Measurements from ENCODE around the gene SSR1. TPM values are rescaled to one million over a fixed set of nuclear protein-coding genes. Genes with fewer than 3 reads are reported as not detected.
"Not testable (repeated sequence)": the region's sequence is repeated elsewhere in the genome, so short reads cannot be mapped to it uniquely, and the experiment has no call there.

Gene SSR1
- total RNA-seq (2022) = 318 and 396 TPM in 2 replicates
- percentile 96 among the genes with signal in this experiment for Bru-seq, nascent RNA
- percentile 99 among the genes with signal in this experiment for BruChase-seq, experiment 1, labeled RNA remaining after a 6-hour chase
- percentile 99 among the genes with signal in this experiment for BruChase-seq, experiment 2, labeled RNA remaining after a 2-hour chase
- long read RNA-seq, full-length matches to known transcripts = 693 of 898 reads
- long read RNA-seq, partial matches to known transcripts = 116 of 898 reads
- long read RNA-seq, other reads (novel, unspliced or antisense) = 89 of 898 reads

DNA sequence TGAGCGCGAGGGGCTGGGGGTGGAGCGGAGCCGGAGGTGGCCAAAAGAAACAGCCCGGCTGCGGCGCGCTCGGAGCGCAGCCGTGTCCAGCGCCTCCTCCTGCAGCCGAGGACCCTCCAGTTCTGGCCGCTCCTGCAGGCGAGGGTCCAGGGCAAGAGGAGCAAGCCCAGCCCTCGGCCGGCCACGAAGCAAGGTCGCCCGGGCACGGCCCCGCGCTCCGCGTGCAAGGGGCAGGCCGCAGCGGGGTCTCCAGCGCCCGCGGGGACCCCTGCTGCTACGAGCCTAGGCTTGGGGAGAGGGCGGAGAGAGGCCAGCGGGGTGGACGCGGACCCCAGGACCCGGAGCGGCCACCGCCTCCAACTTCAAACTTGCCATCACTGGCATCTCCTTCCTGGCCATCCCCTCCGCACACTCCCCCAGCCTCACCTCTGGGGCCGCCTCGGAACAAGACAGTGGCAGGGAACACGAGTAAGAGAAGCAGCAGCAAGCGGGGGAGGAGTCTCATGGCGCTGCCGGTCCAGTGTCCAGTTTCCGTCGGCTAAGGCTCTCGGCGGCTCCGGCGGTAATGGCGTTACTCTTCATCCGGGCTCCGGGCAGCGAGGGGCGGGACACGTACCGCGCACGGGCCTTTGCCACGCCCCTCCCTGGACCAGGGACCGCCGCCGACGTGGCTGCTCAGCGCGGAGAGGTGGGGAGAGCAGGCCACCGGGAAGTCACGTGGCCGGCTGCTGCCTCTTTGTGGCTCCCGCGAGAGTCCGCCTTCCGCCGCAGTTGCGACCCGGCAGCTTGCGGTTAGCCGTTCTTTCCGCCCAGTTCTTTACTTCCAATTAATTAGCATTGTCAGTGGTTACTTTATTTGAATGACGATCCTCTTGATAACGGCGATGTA is at the start of gene SSR1:
TSS of gene SSR1 (minus strand) at position 584 of the 889 bp plus-strand sequence. CDS start at position 505, 79 bp downstream.
- BruUV-seq (replicated peaks) = no TSS peak

DNA sequence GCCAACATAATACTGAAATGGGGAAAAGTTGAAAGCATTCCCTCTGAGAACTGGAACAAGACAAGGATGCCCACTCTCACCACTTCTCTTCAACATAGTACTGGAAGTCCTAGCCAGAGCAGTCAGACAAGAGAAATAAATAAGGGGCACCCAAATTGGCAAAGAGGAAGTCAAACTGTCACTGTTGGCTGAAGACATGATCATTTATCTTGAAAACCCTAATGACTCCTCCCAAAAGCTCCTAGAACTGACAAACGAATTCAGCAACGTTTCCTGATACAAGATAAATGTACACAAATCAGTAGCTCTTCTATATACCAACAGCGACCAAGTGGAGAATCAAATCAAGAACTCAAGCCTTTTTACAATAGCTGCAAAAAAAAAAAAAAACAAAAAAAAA is 38.9 kb upstream of the SSR1 start:
- H3K4me1 Mint-ChIP-seq (ENCODE audit: insufficient read depth, unreplicated experiment); CTCF ChIA-PET; BruUV-seq (replicated peaks); H3K36me3 Mint-ChIP-seq (ENCODE audit: insufficient read depth, unreplicated experiment); H3K27me3 Mint-ChIP-seq (ENCODE audit: insufficient read depth, unreplicated experiment); H3K27ac Mint-ChIP-seq (ENCODE audit: low read depth, unreplicated experiment); intact Hi-C loops (cut with micrococcal nuclease); DNase-seq (ENCODE audit: unreplicated experiment); POLR2A ChIA-PET; H3K4me3 Mint-ChIP-seq (ENCODE audit: unreplicated experiment); H3K9me3 Mint-ChIP-seq (ENCODE audit: unreplicated experiment): not testable (repeated sequence)

More for the DNA sequence above, at the start of gene SSR1:
- Mint-ChIP-seq H3K4me3 (ENCODE audit: unreplicated experiment) (peak within 1 kb of the TSS; percentile 91), H3K27me3 (ENCODE audit: insufficient read depth, unreplicated experiment) (no peaks in the 10 kb centered on the region), H3K4me1 (ENCODE audit: insufficient read depth, unreplicated experiment) (peaks cover 16% of the 10 kb centered on the region), H3K9me3 (ENCODE audit: unreplicated experiment) (no peaks in the 10 kb centered on the region), H3K27ac (ENCODE audit: low read depth, unreplicated experiment) (peak within 1 kb of the TSS; percentile 83), H3K36me3 (ENCODE audit: insufficient read depth, unreplicated experiment) (peaks cover 27% of the 10 kb centered on the region)
- TF ChIP-seq, protein P1, sequence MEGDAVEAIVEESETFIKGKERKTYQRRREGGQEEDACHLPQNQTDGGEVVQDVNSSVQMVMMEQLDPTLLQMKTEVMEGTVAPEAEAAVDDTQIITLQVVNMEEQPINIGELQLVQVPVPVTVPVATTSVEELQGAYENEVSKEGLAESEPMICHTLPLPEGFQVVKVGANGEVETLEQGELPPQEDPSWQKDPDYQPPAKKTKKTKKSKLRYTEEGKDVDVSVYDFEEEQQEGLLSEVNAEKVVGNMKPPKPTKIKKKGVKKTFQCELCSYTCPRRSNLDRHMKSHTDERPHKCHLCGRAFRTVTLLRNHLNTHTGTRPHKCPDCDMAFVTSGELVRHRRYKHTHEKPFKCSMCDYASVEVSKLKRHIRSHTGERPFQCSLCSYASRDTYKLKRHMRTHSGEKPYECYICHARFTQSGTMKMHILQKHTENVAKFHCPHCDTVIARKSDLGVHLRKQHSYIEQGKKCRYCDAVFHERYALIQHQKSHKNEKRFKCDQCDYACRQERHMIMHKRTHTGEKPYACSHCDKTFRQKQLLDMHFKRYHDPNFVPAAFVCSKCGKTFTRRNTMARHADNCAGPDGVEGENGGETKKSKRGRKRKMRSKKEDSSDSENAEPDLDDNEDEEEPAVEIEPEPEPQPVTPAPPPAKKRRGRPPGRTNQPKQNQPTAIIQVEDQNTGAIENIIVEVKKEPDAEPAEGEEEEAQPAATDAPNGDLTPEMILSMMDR (IDR thresholded peaks at IDR 0.05; ENCODE audit: unreplicated experiment) = no peak
- intact Hi-C loops (cut with micrococcal nuclease) = loop anchor here (1.0 to 5.0 kb wide), 3 partner anchors 34 to 229 kb away; partner anchors contain the start of genes CAGE1, DSP and RIOK1
- ChIA-PET POLR2A (interaction anchor here (0.6 to 5.7 kb wide), 35 partner anchors 11 to 302 kb away, joined by 3 to 114 read pairs (median 4); partner anchors contain the start of genes CAGE1, DSP, RIOK1 and SNRNP48), CTCF (interaction anchor here (0.6 to 2.4 kb wide), 3 partner anchors 78 to 501 kb away, joined by 3 to 14 read pairs (median 4); partner anchors contain the start of gene RIOK1)
- DNase-seq (ENCODE audit: unreplicated experiment) = peak; percentile 96

DNA sequence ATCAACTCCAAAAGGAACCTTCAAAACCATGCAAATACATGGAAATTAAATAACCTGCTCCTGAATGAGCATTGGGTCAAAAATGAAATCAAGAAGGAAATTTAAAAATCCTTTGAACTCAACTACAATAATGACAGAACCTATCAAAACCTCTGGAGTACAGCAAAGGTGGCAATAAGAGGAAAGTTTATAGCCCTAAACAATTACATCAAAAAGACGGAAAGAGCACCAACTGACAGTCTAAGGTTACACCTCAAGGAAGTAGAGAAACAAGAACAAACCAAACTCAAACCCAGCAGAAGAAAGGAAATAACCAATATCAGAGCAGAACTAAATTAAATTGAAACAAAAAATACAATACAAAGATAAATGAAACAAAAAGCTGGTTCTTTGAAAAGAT is 37.6 kb upstream of the SSR1 start:
- H3K27me3 Mint-ChIP-seq (ENCODE audit: insufficient read depth, unreplicated experiment); CTCF ChIA-PET; POLR2A ChIA-PET; H3K9me3 Mint-ChIP-seq (ENCODE audit: unreplicated experiment); H3K4me3 Mint-ChIP-seq (ENCODE audit: unreplicated experiment); H3K27ac Mint-ChIP-seq (ENCODE audit: low read depth, unreplicated experiment); H3K4me1 Mint-ChIP-seq (ENCODE audit: insufficient read depth, unreplicated experiment); intact Hi-C loops (cut with micrococcal nuclease); H3K36me3 Mint-ChIP-seq (ENCODE audit: insufficient read depth, unreplicated experiment); DNase-seq (ENCODE audit: unreplicated experiment); BruUV-seq (replicated peaks): not testable (repeated sequence)

DNA sequence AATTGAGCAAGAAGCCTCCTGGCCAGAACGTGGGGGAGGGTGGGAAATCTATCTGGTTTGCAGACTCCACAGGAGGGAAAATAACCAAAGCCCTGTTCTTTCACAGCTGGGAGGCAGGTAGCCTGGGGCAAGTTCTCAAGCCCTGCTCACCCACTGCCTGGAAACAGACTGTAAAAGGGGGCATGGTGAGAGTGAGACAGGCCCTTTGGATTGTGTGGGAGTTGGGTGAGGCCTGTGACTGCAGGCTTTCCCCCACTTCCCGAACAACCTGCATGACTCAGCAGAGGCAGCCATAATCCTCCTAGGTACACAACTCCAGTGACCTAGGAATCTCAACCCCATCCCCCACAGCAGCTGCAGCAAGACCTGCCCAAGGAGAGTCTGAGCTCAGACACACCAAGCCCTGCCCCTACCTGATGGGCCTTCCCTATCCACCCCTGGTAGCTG is 34.6 kb upstream of the SSR1 start:
- not testable (repeated sequence) for H3K27me3 Mint-ChIP-seq (ENCODE audit: insufficient read depth, unreplicated experiment); BruUV-seq (replicated peaks); H3K9me3 Mint-ChIP-seq (ENCODE audit: unreplicated experiment); H3K36me3 Mint-ChIP-seq (ENCODE audit: insufficient read depth, unreplicated experiment)
- Mint-ChIP-seq H3K4me1 (ENCODE audit: insufficient read depth, unreplicated experiment) (peaks cover 11% of the 10 kb centered on the region), H3K27ac (ENCODE audit: low read depth, unreplicated experiment) (peak overlapping the region; percentile 97), H3K4me3 (ENCODE audit: unreplicated experiment) (peak overlapping the region; percentile 39)
- intact Hi-C loops (cut with micrococcal nuclease) = loop anchor here (1.0 to 2.0 kb wide), 2 partner anchors 34 to 41 kb away; partner anchors contain the start of genes CAGE1, RIOK1 and SSR1
- DNase-seq (ENCODE audit: unreplicated experiment) = peak; percentile 97
- CTCF ChIA-PET = interaction anchor here (0.6 kb wide), 1 partner anchor 84 kb away, joined by 3 read pairs; no protein-coding TSS in a partner anchor
- POLR2A ChIA-PET = interaction anchor here (0.5 to 3.8 kb wide), 8 partner anchors 15 to 194 kb away, joined by 3 to 18 read pairs (median 3); partner anchors contain the start of genes CAGE1, DSP, RIOK1 and SSR1

DNA sequence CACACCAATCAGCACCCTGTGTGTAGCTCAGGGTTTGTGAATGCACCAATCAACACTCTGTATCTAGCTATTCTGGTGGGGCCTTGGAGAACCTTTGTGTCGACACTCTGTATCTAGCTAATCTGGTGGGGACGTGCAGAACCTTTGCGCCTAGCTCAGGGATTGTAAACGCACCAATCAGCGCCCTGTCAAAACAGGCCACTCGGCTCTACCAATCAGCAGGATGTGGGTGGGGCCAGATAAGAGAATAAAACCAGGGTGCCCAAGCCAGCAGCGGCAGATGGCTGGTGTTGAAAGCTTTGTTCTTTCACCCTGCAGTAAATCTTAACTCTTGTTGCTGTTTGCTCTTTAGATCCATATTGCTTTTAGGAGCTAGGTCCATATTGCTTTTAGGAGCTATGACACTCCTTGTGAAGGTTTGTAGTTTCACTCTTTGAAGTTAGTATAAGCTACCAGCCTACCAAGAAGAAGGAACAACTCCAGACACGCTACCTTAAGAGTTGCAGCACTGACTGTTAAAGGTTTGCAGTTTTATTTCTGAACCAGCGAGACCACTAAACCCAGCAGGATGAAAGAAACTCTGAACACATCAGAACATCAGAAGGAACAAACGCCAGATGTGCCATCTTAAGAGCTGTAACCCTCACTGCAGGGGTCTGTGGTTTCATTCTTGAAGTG is 31.9 kb upstream of the SSR1 start:
- CTCF ChIA-PET = interaction anchor here (0.9 to 1.0 kb wide), 2 partner anchors 9 to 13 kb away, joined by 5 read pairs; no protein-coding TSS in a partner anchor
- POLR2A ChIA-PET = interaction anchor here (0.7 to 1.6 kb wide), 2 partner anchors 20 to 84 kb away, joined by 3 to 6 read pairs; no protein-coding TSS in a partner anchor

More for the DNA sequence above, 31.9 kb upstream of the SSR1 start:
- H3K36me3 Mint-ChIP-seq (ENCODE audit: insufficient read depth, unreplicated experiment); BruUV-seq (replicated peaks); H3K9me3 Mint-ChIP-seq (ENCODE audit: unreplicated experiment); H3K27me3 Mint-ChIP-seq (ENCODE audit: insufficient read depth, unreplicated experiment); DNase-seq (ENCODE audit: unreplicated experiment); H3K27ac Mint-ChIP-seq (ENCODE audit: low read depth, unreplicated experiment); H3K4me3 Mint-ChIP-seq (ENCODE audit: unreplicated experiment); intact Hi-C loops (cut with micrococcal nuclease): not testable (repeated sequence)
- peaks cover 16% of the 10 kb centered on the region for H3K4me1 Mint-ChIP-seq (ENCODE audit: insufficient read depth, unreplicated experiment)

All from MCF 10A (cell line).